Measurements from ENCODE around the gene GCN1. TPM values are rescaled to one million over a fixed set of nuclear protein-coding genes. Genes with fewer than 3 reads are reported as not detected.

The GCN1 gene
- total and polyA plus RNA-seq, 2 of the 8 experiments (the other 6 are each of a cell fraction or from before 2014, with no cell fraction given) = 61.4 to 133 TPM

- no peak overlapping the region for H2AK5ac ChIP-seq (ENCODE audit: low read depth, low read length)
- no peak overlapping the region for H2BK120ac ChIP-seq (replicated peaks; ENCODE audit: low read depth, low read length)
- H3K4me1 ChIP-seq (replicated peaks in 1 of 4; ENCODE audit: control insufficient read depth in 3 of 4, insufficient read depth in 4 of 4, low read length in 3 of 4) = no peaks in the 10 kb centered on the region; a peak in 1 of 7 replicates
- H4K20me1 ChIP-seq (replicated peaks in 1 of 2; ENCODE audit: control insufficient read depth in 1 of 2, insufficient read depth in 2 of 2, low read length in 2 of 2) = peaks cover 0 to 16% of the 10 kb centered on the region in 2 experiments
- no peak overlapping the region for H2AFZ ChIP-seq (ENCODE audit: low read length)
- no peak overlapping the region for H3K23ac ChIP-seq (ENCODE audit: insufficient read length)
- no peaks in the 10 kb centered on the region for H3K9me3 ChIP-seq (ENCODE audit: insufficient read depth in 2 of 2, low read depth in 1 of 2, low read length in 1 of 2)
- TF ChIP-seq POLR2AphosphoS5 (IDR thresholded peaks at IDR 0.05; ENCODE audit: low read depth, low read length) (0 out of 2 replicates have a peak, but pooled peaks have one; percentile 22), CTBP2 (IDR thresholded peaks at IDR 0.05; ENCODE audit: borderline replicate concordance, insufficient read depth, insufficient read length, low read length) (no peak), SIN3A (conservative IDR thresholded peaks at IDR 0.05 in 1 of 2, IDR thresholded peaks at IDR 0.05 in 1 of 2; ENCODE audit: low read depth in 1 of 2, low read length in 2 of 2) (no peak)
- FAIRE-seq (no peak), DNase-seq (ENCODE audit: low read depth in 1 of 2, low spot score in 2 of 2) (no peak)
- no peaks in the 10 kb centered on the region for H3K27me3 ChIP-seq (replicated peaks in 1 of 4; ENCODE audit: control insufficient read depth in 3 of 4, extremely low read depth in 1 of 4, insufficient read depth in 3 of 4, low read length in 3 of 4)
- H3K9ac ChIP-seq (replicated peaks in 1 of 4; ENCODE audit: extremely low read depth in 1 of 4, low read depth in 3 of 4, low read length in 3 of 4) = no peak overlapping the region; a peak in 1 of 7 replicates
- H4K91ac ChIP-seq (replicated peaks; ENCODE audit: insufficient read length, low read length) = no peak overlapping the region
- H2BK15ac ChIP-seq (ENCODE audit: low read length) = no peak overlapping the region
- no peak overlapping the region for H2BK12ac ChIP-seq (ENCODE audit: low read depth, low read length)
- no peaks in the 10 kb centered on the region for H3K79me2 ChIP-seq (ENCODE audit: control insufficient read depth in 1 of 2, insufficient read depth in 2 of 2, low read length in 2 of 2)
- POLR2A ChIA-PET (ENCODE audit: partially characterized antibody) = interaction anchor here (0.8 kb wide), 1 partner anchor 192 kb away, joined by 3 read pairs; no protein-coding TSS in a partner anchor
- no peak overlapping the region for H3K14ac ChIP-seq (ENCODE audit: insufficient read length)
- no peak overlapping the region for H3K56ac ChIP-seq (replicated peaks; ENCODE audit: insufficient read length, low read depth, low read length)
- H3K4me2 ChIP-seq (ENCODE audit: insufficient read depth in 1 of 2, low read depth in 2 of 2, low read length in 2 of 2) = no peak overlapping the region
- H2BK20ac ChIP-seq (ENCODE audit: low read length) = no peak overlapping the region
- peaks cover 69 to 89% (median 79%) of the 10 kb centered on the region in 4 experiments for H3K36me3 ChIP-seq (ENCODE audit: control insufficient read depth in 2 of 4, insufficient read depth in 4 of 4, low read length in 3 of 4)
- H4K5ac ChIP-seq (ENCODE audit: insufficient read length, low read depth, low read length) = no peak overlapping the region
- no peak overlapping the region for H3K18ac ChIP-seq (ENCODE audit: extremely low read depth, low read length)
- H3K23me2 ChIP-seq (ENCODE audit: low read depth, low read length) = no peaks in the 10 kb centered on the region
- H3K27ac ChIP-seq (ENCODE audit: low read depth, low read length) = no peak overlapping the region
- CTCF ChIA-PET (ENCODE audit: partially characterized antibody) = no interaction called here
- no peak overlapping the region for H3K4ac ChIP-seq (replicated peaks; ENCODE audit: insufficient read length, low read depth, low read length)
- peaks cover 2% of the 10 kb centered on the region for H3K79me1 ChIP-seq (ENCODE audit: low read depth, low read length)
- H2BK5ac ChIP-seq (ENCODE audit: low read depth, low read length) = no peak overlapping the region
- 92% methylated on average over 6 of the region's 6 CpGs; no CpG with 5 or more reads in 1 of the 2 experiments for WGBS, 2 experiments (ENCODE audit: extremely low coverage in 1 of 2, insufficient coverage in 1 of 2, insufficient read length in 1 of 2, insufficient replicate concordance in 2 of 2, low coverage in 1 of 2, low lambda C conversion rate in 2 of 2, missing lambda C conversion rate in 1 of 2)
- no peak overlapping the region for H3K4me3 ChIP-seq (ENCODE audit: extremely low read depth in 1 of 4, insufficient read depth in 2 of 4, low read depth in 3 of 4, low read length in 4 of 4)
- no peak overlapping the region for H4K8ac ChIP-seq (ENCODE audit: extremely low read depth, insufficient read depth, low read length)
Observed at GRCh38 chr12:120141336-120141735, 53.2 kb downstream of the GCN1 start.

Measured in H1 (cell line).